K562 (cell line): ENCODE results near the gene SLC66A2. TPM values are rescaled to one million over a fixed set of nuclear protein-coding genes. Genes with fewer than 3 reads are reported as not detected.

Experiments
- ATAC-seq: fragments of 200-7000 bp; cut with Tn5 transposase; 3 replicates; pipeline ENCODE4 v1.9.1; 2020; ENCODE audit warnings: moderate library complexity
- BruUV-seq: library from RNA; stranded (reverse); fragments of 400-500 nt; replicated peaks from 2 replicates; lab custom pipeline; 2021; lab: Mats Ljungman, UMichigan
- CTCF ChIA-PET: fragments of 300-600 bp; formaldehyde crosslinking; extraction: SDS; loops from one replicate; lab custom pipeline; 2021; ENCODE audit warnings: low intra/inter-chr PET ratio; lab: Yijun Ruan, JAX
- POLR2A ChIA-PET: fragments of 300-600, 350-650 bp; sonication (Branson Sonifier 250); formaldehyde crosslinking; extraction: SDS; loops from one replicate; lab custom pipeline; 2021; ENCODE audit warnings: antibody characterized with exemption, inconsistent platforms; lab: Yijun Ruan, JAX
- DNase-seq, 4 experiments: peaks; one replicate each; pipeline versions ENCODE4 v3.0.0 to v3.0.0-alpha.2; 2011 to 2018; ENCODE audit warnings: low spot score in 3 of 4, mixed read lengths in 3 of 4; ENCODE audit errors: extremely low read depth in 1 of 4
- FAIRE-seq: peaks from 2 replicates; lab custom pipeline; 2011; peaks lifted over from hg19 to GRCh38; lab: Jason Lieb, UNC
- H2AFZ ChIP-seq: 2 replicates; pipeline ENCODE4 v1.6.0; 2011; ENCODE audit warnings: low read depth, low read length, control low read depth, inconsistent platforms
- H3K27ac ChIP-seq: fragments of 200-600 bp; 3 replicates; pipeline ENCODE4 v1.8.0; 2011; ENCODE audit warnings: low read depth, mild to moderate bottlenecking, control low read depth, inconsistent platforms, low read length, moderate library complexity, mixed read lengths; ENCODE audit errors: extremely low read depth
- H3K27me3 ChIP-seq, 2 experiments: fragments of 300-600 bp in 1 of 2; 2 replicates in 1 of 2; 3 replicates in 1 of 2; pipeline versions ENCODE4 v1.6.0 to v1.8.0; 2011; ENCODE audit warnings: inconsistent platforms in 2 of 2, low read length in 2 of 2, mild to moderate bottlenecking in 1 of 2, mixed read lengths in 1 of 2, moderate library complexity in 1 of 2; ENCODE audit not compliant: control insufficient read depth in 2 of 2, insufficient read depth in 2 of 2
- H3K36me3 ChIP-seq: fragments of 300-600 bp; 3 replicates; pipeline ENCODE4 v1.8.0; 2011; ENCODE audit warnings: mild to moderate bottlenecking, low read length, inconsistent platforms; ENCODE audit not compliant: control insufficient read depth, insufficient read depth
- H3K4me1 ChIP-seq, 2 experiments: fragments of 200-600 bp in 1 of 2; replicated peaks in 1 of 2; 2 replicates in 1 of 2; 3 replicates in 1 of 2; pipeline versions ENCODE4 v1.5.1 to v1.8.0; 2011; ENCODE audit warnings: inconsistent platforms in 2 of 2, low read length in 2 of 2, mild to moderate bottlenecking in 1 of 2, mixed read lengths in 1 of 2, moderate library complexity in 1 of 2; ENCODE audit not compliant: control insufficient read depth in 2 of 2, insufficient read depth in 2 of 2
- H3K4me2 ChIP-seq: 2 replicates; pipeline ENCODE4 v1.6.1; 2011; ENCODE audit warnings: low read length, control low read depth, inconsistent platforms, mixed read lengths; ENCODE audit not compliant: insufficient read depth
- H3K4me3 ChIP-seq: fragments of 200-600 bp; sonication (generic), shearing (Covaris generic); 2 replicates; pipeline ENCODE4 v1.5.1; 2016; ENCODE audit warnings: control low read depth, inconsistent platforms
- H3K79me2 ChIP-seq: fragments of 200-600 bp; 3 replicates; pipeline ENCODE4 v1.8.0; 2011; ENCODE audit warnings: low read length, inconsistent platforms; ENCODE audit not compliant: control insufficient read depth, insufficient read depth
- H3K9ac ChIP-seq, 2 experiments: 2 replicates each; pipeline versions ENCODE4 v1.6.0 to v1.6.1; 2011; ENCODE audit warnings: low read depth in 2 of 2, low read length in 2 of 2, control low read depth in 1 of 2, inconsistent platforms in 1 of 2, mild to moderate bottlenecking in 1 of 2, mixed read lengths in 1 of 2; ENCODE audit not compliant: insufficient read depth in 1 of 2
- H3K9me1 ChIP-seq: one replicate; pipeline ENCODE4 v1.6.0; 2011; ENCODE audit warnings: inconsistent platforms, mild to moderate bottlenecking, low read length, moderate library complexity; ENCODE audit not compliant: control insufficient read depth, insufficient read depth
- H3K9me3 ChIP-seq: replicated peaks from 2 replicates; pipeline ENCODE4 v1.5.1; 2011; ENCODE audit warnings: low read depth, low read length, inconsistent platforms; ENCODE audit not compliant: control insufficient read depth, insufficient read depth
- H4K20me1 ChIP-seq: replicated peaks from 2 replicates; pipeline ENCODE4 v1.6.1; 2011; ENCODE audit warnings: low read length, inconsistent platforms, mixed read lengths; ENCODE audit not compliant: control insufficient read depth, insufficient read depth
- CHD4 ChIP-seq: fragments of 200-600 bp; sonication (generic); IDR thresholded peaks from 3 replicates; pipeline ENCODE4 v1.6.1; 2012; ENCODE audit warnings: low read depth, mild to moderate bottlenecking, mixed read lengths, low read length, inconsistent platforms; ENCODE audit not compliant: insufficient read depth, insufficient replicate concordance, poor library complexity, severe bottlenecking
- L3MBTL2 ChIP-seq: fragments of 450-650 bp; IDR thresholded peaks from 2 replicates; pipeline ENCODE4 v1.6.1; 2016; ENCODE audit warnings: mild to moderate bottlenecking, moderate library complexity
- MTA3 ChIP-seq: fragments of 450-650 bp; formaldehyde crosslinking; IDR thresholded peaks from 2 replicates; pipeline ENCODE4 v1.6.1; 2017; ENCODE audit warnings: mild to moderate bottlenecking, borderline replicate concordance
- RAD51 ChIP-seq: fragments of 450-650 bp; IDR thresholded peaks from 2 replicates; pipeline ENCODE4 v1.7.1; 2016; ENCODE audit warnings: low read depth, mild to moderate bottlenecking, borderline replicate concordance
- SPI1 ChIP-seq: IDR thresholded peaks from 2 replicates; pipeline ENCODE4 v1.6.1; 2011; ENCODE audit warnings: low read depth, low read length, control low read depth, borderline replicate concordance
- TBP ChIP-seq: optimal IDR thresholded peaks from 2 replicates; pipeline ENCODE3; 2011; ENCODE audit warnings: low read depth, low read length, improper control_type of control experiment
- TCF3 ChIP-seq: sonication (generic); formaldehyde crosslinking; IDR thresholded peaks from 2 replicates; pipeline ENCODE4 v1.4.0; 2020; ENCODE audit warnings: mild to moderate bottlenecking, missing genetic modification reagents
- TCF7 ChIP-seq: sonication (generic); IDR thresholded peaks from 2 replicates; pipeline ENCODE4 v1.6.1; 2016; ENCODE audit warnings: antibody characterized with exemption, borderline replicate concordance
- TRIM28 ChIP-seq: fragments of 450-650 bp; IDR thresholded peaks from 2 replicates; pipeline ENCODE4 v1.6.1; 2017
- ZKSCAN8 ChIP-seq: fragments of 200-800 bp; sonication (Bioruptor generic); IDR thresholded peaks from 2 replicates; pipeline ENCODE4 v1.6.1; 2016; ENCODE audit warnings: missing genetic modification characterization, missing compliant biosample characterization
- ZNF280A ChIP-seq: fragments of 450-650 bp; IDR thresholded peaks from 2 replicates; pipeline ENCODE4 v1.6.1; 2018; ENCODE audit warnings: mild to moderate bottlenecking, low read depth; ENCODE audit not compliant: partially characterized antibody
- ZNF384 ChIP-seq: IDR thresholded peaks from 2 replicates; pipeline ENCODE4 v1.6.1; 2012; ENCODE audit warnings: low read depth, low read length, improper control_type of control experiment
- ZNF398 ChIP-seq: fragments of 250-450 bp; sonication (Bioruptor Pico); IDR thresholded peaks from 2 replicates; pipeline ENCODE4 v1.8.0; 2021; ENCODE audit warnings: moderate library complexity, mild to moderate bottlenecking, inconsistent platforms
- ZNF717 ChIP-seq: fragments of 250-450 bp; sonication (Bioruptor Pico); IDR thresholded peaks from 2 replicates; pipeline ENCODE4 v1.5.0; 2021
- WGBS: fragments of 100-300 bp; shearing (Covaris generic); methylation state at CpG from one replicate; pipeline ENCODE4 v1.1.6; 2016; ENCODE audit warnings: low coverage, mixed read lengths; ENCODE audit not compliant: insufficient coverage; ENCODE audit errors: missing lambda C conversion rate; 5-methylcytosine and 5-hydroxymethylcytosine counted together
- in situ Hi-C: fragments of 300-500 bp; cut with MboI; formaldehyde crosslinking; loops from 4 replicates; pipeline ENCODE4 v1.15.0; 2018; ENCODE audit warnings: inconsistent platforms, mixed read lengths
- intact Hi-C: fragments of 100-400 bp; cut with micrococcal nuclease; formaldehyde crosslinking; loops from 2 replicates; pipeline ENCODE4 v1.14.2; 2022
- polyA plus RNA-seq, 8 experiments: library from polyadenylated mRNA; depleted of rRNA in 4 of 8; stranded (reverse) in 5 of 8; unstranded in 3 of 8; fragments of >200 nt; fragmentation: Nextera tagmentation in 2 of 8; fragmentation: Illumina TruSeq in 1 of 8; extraction: Ambion mirVana in 2 of 8; extraction: Trizol in 1 of 8; gene quantifications; 2 replicates each; pipeline versions ENCODE4 v1.2.1 to v1.2.3, GENCODE V29; 2011 to 2014; ENCODE audit warnings: inconsistent platforms in 1 of 8, missing spikeins in 1 of 8
- total RNA-seq, 7 experiments: library from RNA; depleted of rRNA in 6 of 7; stranded (reverse); fragments of >200 nt in 6 of 7; fragmentation: Illumina TruSeq in 2 of 7; extraction: Trizol in 2 of 7; gene quantifications; 2 replicates each; pipeline versions ENCODE4 v1.2.1 to v1.2.3, GENCODE V29; 2011 to 2021; ENCODE audit warnings: low replicate concordance in 1 of 7

SLC66A2 gene
- total and polyA plus RNA-seq, 9 of the 15 experiments (the other 6 are each of a cell fraction or from before 2014, with no cell fraction given), result 0.25 to 17.5 (median 5.6) TPM

GRCh38 chr18:79859314-79859713 lies 92.1 kb downstream of the SLC66A2 start:
- CTCF ChIA-PET, result no interaction called here
- H3K4me3 ChIP-seq, result no peak overlapping the region
- no peaks in the 10 kb centered on the region for H4K20me1 ChIP-seq
- DNase-seq, result no peak
- peaks cover 0 to 3% of the 10 kb centered on the region in 2 experiments; a peak in 1 of 5 replicates for H3K4me1 ChIP-seq
- H3K27ac ChIP-seq, result no peak overlapping the region
- H3K36me3 ChIP-seq, result no peaks in the 10 kb centered on the region
- no peak overlapping the region for H3K4me2 ChIP-seq
- no TSS peak for BruUV-seq
- no peaks in the 10 kb centered on the region for H3K79me2 ChIP-seq
- H3K9me1 ChIP-seq, result no peaks in the 10 kb centered on the region
- POLR2A ChIA-PET, result no interaction called here
- no peak overlapping the region for H3K9ac ChIP-seq
- H3K27me3 ChIP-seq, result peaks cover 10 to 21% of the 10 kb centered on the region in 2 experiments; a peak in 4 of 5 replicates
- H2AFZ ChIP-seq, result no peak overlapping the region
- H3K9me3 ChIP-seq, result peaks cover 4% of the 10 kb centered on the region; the same call in 1 of the 2 replicates
- 1% methylated on average over 7 of the region's 7 CpGs for WGBS
- in situ Hi-C loops, result no loop called here
- no peak for ATAC-seq
- no peak for FAIRE-seq
- intact Hi-C loops, result no loop called here
- TF ChIP-seq ZNF280A (no peak), SPI1 (no peak), TBP (no peak), TCF7 (no peak), CHD4 (no peak), MTA3 (no peak), L3MBTL2 (no peak), TCF3 (CRISPR knock-in tag) (no peak), RAD51 (no peak), ZNF717 (no peak), ZKSCAN8 (CRISPR knock-in tag) (no peak), TRIM28 (no peak), ZNF398 (no peak), ZNF384 (no peak)
